Caco-2 (cell line): ENCODE data around the gene CTNNA2. TPM values are rescaled to one million over a fixed set of nuclear protein-coding genes. Genes with fewer than 3 reads are reported as not detected.
A peak's percentile ranks its signal among the peaks of the same experiment; 100 is the strongest.

ENCODE experiments used
- BruUV-seq: library from RNA; stranded (reverse); fragments of 400-500 nt; replicated peaks from 2 replicates; lab custom pipeline; 2021; lab: Mats Ljungman, UMichigan
- CTCF ChIA-PET: fragments of 300-600 bp; sonication (Branson Sonifier 250); formaldehyde crosslinking; loops from one replicate; lab custom pipeline; 2022; ENCODE audit warnings: antibody characterized with exemption; lab: Charles Lee
- POLR2A ChIA-PET: fragments of 300-600 bp; sonication (Branson Sonifier 250); formaldehyde crosslinking; loops from one replicate; lab custom pipeline; 2022; ENCODE audit warnings: antibody characterized with exemption; lab: Charles Lee
- DNase-seq, 2 experiments: peaks; one replicate each; pipeline versions ENCODE4 v3.0.0 to v3.0.0-alpha.2; 2020 to 2022
- H3K27me3 ChIP-seq: replicated peaks from 2 replicates; pipeline ENCODE4 v1.6.0; 2011; ENCODE audit warnings: low read length; ENCODE audit not compliant: control insufficient read depth, insufficient read depth
- H3K36me3 ChIP-seq: 2 replicates; pipeline ENCODE4 v1.5.1; 2011; ENCODE audit warnings: low read length; ENCODE audit not compliant: control insufficient read depth, insufficient read depth
- H3K4me1 ChIP-seq: fragments of 250-450 bp; sonication (Bioruptor Pico); 2 replicates; pipeline ENCODE4 v1.5.1; 2020; ENCODE audit warnings: mild to moderate bottlenecking
- H3K4me3 ChIP-seq: 2 replicates; pipeline ENCODE4 v1.5.1; 2011; ENCODE audit warnings: low read depth, mild to moderate bottlenecking, control low read depth, low read length
- H3K9me3 ChIP-seq: fragments of 250-450 bp; sonication (Bioruptor Pico); 2 replicates; pipeline ENCODE4 v1.5.1; 2020; ENCODE audit warnings: mild to moderate bottlenecking, moderate library complexity
- H3K27ac Mint-ChIP-seq: one replicate; pipeline ENCODE4 v1.8.0; 2022; ENCODE audit warnings: mixed read lengths; ENCODE audit not compliant: unreplicated experiment
- H3K27me3 Mint-ChIP-seq: one replicate; pipeline ENCODE4 v1.8.0; 2022; ENCODE audit warnings: mixed read lengths; ENCODE audit not compliant: insufficient read depth, unreplicated experiment
- H3K36me3 Mint-ChIP-seq: one replicate; pipeline ENCODE4 v1.8.0; 2022; ENCODE audit warnings: mild to moderate bottlenecking, mixed read lengths; ENCODE audit not compliant: insufficient read depth, unreplicated experiment
- H3K4me1 Mint-ChIP-seq: one replicate; pipeline ENCODE4 v1.8.0; 2022; ENCODE audit warnings: low read depth, mixed read lengths; ENCODE audit not compliant: unreplicated experiment
- H3K4me3 Mint-ChIP-seq: one replicate; pipeline ENCODE4 v1.8.0; 2022; ENCODE audit warnings: mild to moderate bottlenecking, moderate library complexity, mixed read lengths; ENCODE audit not compliant: unreplicated experiment
- H3K9me3 Mint-ChIP-seq: one replicate; pipeline ENCODE4 v1.8.0; 2022; ENCODE audit warnings: mixed read lengths; ENCODE audit not compliant: unreplicated experiment
- CTCF ChIP-seq, 2 experiments: fragments of 200-600 bp in 1 of 2; IDR thresholded peaks; 1 replicate in 1 of 2; 2 replicates in 1 of 2; pipeline versions ENCODE4 v1.5.1 to v1.8.0; 2011 to 2022; ENCODE audit warnings: antibody characterized with exemption in 1 of 2, control low read depth in 1 of 2, inconsistent platforms in 1 of 2, low read depth in 1 of 2, low read length in 1 of 2, mild to moderate bottlenecking in 1 of 2, moderate library complexity in 1 of 2; ENCODE audit not compliant: insufficient read depth in 1 of 2, severe bottlenecking in 1 of 2, unreplicated experiment in 1 of 2
- intact Hi-C: fragments of 100-400 bp; cut with micrococcal nuclease; formaldehyde crosslinking; loops from one replicate; pipeline ENCODE4 v1.10.0; 2022; ENCODE audit not compliant: unreplicated experiment
- total RNA-seq: library from RNA; stranded (reverse); gene quantifications from 2 replicates; pipeline ENCODE4 v1.2.3, GENCODE V29; 2022

The CTNNA2 gene
- total RNA-seq, 1 experiment from 2014 or later: not detected

GRCh38 chr2:79513711-79514110 lies 860 bp downstream of the CTNNA2 start:
- H3K27ac Mint-ChIP-seq: no peak overlapping the region
- no peaks in the 10 kb centered on the region for H3K4me1 ChIP-seq
- no peaks in the 10 kb centered on the region for H3K9me3 ChIP-seq
- DNase-seq: no peak
- H3K9me3 Mint-ChIP-seq: no peaks in the 10 kb centered on the region
- no peaks in the 10 kb centered on the region for H3K36me3 ChIP-seq
- no peaks in the 10 kb centered on the region for H3K27me3 ChIP-seq
- peak overlapping the region; percentile 61 for H3K4me3 Mint-ChIP-seq
- H3K27me3 Mint-ChIP-seq: peaks cover 10% of the 10 kb centered on the region
- BruUV-seq: no TSS peak
- H3K4me3 ChIP-seq: no peak overlapping the region
- no peak for TF ChIP-seq CTCF (IDR thresholded peaks at IDR 0.05; ENCODE audit: insufficient read depth in 1 of 2, low read depth in 1 of 2, low read length in 1 of 2, severe bottlenecking in 1 of 2, unreplicated experiment in 1 of 2)
- H3K36me3 Mint-ChIP-seq: no peaks in the 10 kb centered on the region
- ChIA-PET CTCF (no interaction called here), POLR2A (no interaction called here)
- H3K4me1 Mint-ChIP-seq: no peaks in the 10 kb centered on the region
- intact Hi-C loops: no loop called here

- CTCF ChIA-PET: no interaction called here
- Mint-ChIP-seq H3K4me3 (no peak overlapping the region), H3K27ac (no peak overlapping the region), H3K27me3 (peaks cover 4% of the 10 kb centered on the region), H3K9me3 (no peaks in the 10 kb centered on the region), H3K36me3 (no peaks in the 10 kb centered on the region), H3K4me1 (no peaks in the 10 kb centered on the region)
- TF ChIP-seq CTCF (IDR thresholded peaks at IDR 0.05; ENCODE audit: insufficient read depth in 1 of 2, low read depth in 1 of 2, low read length in 1 of 2, severe bottlenecking in 1 of 2, unreplicated experiment in 1 of 2): no peak
- POLR2A ChIA-PET: no interaction called here
- no peaks in the 10 kb centered on the region for H3K27me3 ChIP-seq
- no peak overlapping the region for H3K4me3 ChIP-seq
- no peaks in the 10 kb centered on the region for H3K36me3 ChIP-seq
- intact Hi-C loops: loop anchor here (1.0 kb wide), 1 partner anchor 326 kb away; no protein-coding TSS in a partner anchor
- no peak for DNase-seq
- H3K9me3 ChIP-seq: no peaks in the 10 kb centered on the region; the same call in 1 of the 2 replicates
- BruUV-seq: no TSS peak
- no peaks in the 10 kb centered on the region for H3K4me1 ChIP-seq
These were observed 16.8 kb downstream of the CTNNA2 start for GRCh38 chr2:79529636-79530035.

GRCh38 chr2:79530443-79530842 lies 17.6 kb downstream of the CTNNA2 start:
- H3K4me3 Mint-ChIP-seq: no peak overlapping the region
- H3K27me3 Mint-ChIP-seq: peaks cover 4% of the 10 kb centered on the region
- no TSS peak for BruUV-seq
- intact Hi-C loops: loop anchor here (1.0 kb wide), 1 partner anchor 325 kb away; no protein-coding TSS in a partner anchor
- POLR2A ChIA-PET: no interaction called here
- peak in 1 of 2 experiments; percentile 10 for DNase-seq
- no peaks in the 10 kb centered on the region for H3K36me3 Mint-ChIP-seq
- no peaks in the 10 kb centered on the region for H3K9me3 Mint-ChIP-seq
- no peaks in the 10 kb centered on the region for H3K4me1 ChIP-seq
- CTCF ChIA-PET: no interaction called here
- no peak overlapping the region for H3K4me3 ChIP-seq
- H3K4me1 Mint-ChIP-seq: no peaks in the 10 kb centered on the region
- peak in 1 of 2 experiments; percentile 28 for TF ChIP-seq CTCF (IDR thresholded peaks at IDR 0.05; ENCODE audit: insufficient read depth in 1 of 2, low read depth in 1 of 2, low read length in 1 of 2, severe bottlenecking in 1 of 2, unreplicated experiment in 1 of 2)
- no peaks in the 10 kb centered on the region for H3K36me3 ChIP-seq
- H3K9me3 ChIP-seq: no peaks in the 10 kb centered on the region; the same call in 1 of the 2 replicates
- H3K27me3 ChIP-seq: no peaks in the 10 kb centered on the region
- H3K27ac Mint-ChIP-seq: no peak overlapping the region
